LNCAP (cell line): ENCODE results near the gene PIP4P1.

ENCODE experiments used
- TF ChIP-seq, protein P1 (sequence below): fragments of 450-650 bp; IDR thresholded peaks from 2 replicates; pipeline ENCODE4 v1.5.1; 2017; ENCODE audit warnings: mild to moderate bottlenecking

Gene PIP4P1

DNA sequence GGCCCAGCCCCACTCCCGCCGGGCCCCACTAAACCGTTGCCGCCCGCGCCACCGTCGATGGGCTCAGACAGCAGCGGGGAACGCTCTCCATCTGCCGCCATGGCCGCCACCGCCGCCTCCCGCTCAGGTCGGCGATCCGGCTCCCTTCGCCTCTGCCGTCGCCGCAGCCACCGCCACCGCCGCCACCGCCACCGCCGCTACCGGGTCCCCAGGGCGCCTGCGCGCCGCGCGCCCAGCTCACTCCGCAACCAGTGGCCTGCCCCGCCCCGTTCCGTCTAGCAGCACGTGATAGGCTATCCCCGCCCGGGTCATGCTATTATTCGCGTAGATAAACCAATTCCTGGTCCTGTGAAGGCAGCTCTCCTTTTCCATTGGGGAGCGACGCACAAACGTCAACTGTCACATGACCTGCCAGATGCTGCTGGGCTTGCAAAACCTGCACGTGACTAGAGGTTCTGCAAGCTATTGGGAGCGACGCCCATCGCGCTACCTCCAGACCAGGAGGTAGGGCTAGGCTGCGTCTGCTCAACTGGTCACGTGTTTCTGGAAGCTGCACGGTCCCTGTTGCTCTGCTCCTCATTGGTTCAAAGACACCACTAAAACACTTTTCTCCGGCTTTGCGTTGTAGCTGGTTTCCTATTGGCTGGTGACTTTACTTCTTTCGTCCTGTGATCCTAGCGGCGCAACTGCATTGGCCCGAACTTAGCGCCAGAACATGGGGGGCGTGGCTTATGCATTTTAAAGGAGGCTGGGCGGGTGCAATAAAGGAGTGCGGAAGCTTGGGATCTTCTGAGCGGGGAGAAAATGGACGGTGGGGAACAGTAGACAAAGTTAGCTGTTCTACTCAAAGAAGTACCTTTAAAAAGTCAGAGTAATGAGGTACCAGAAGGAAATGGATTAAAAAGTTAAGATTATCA is at the start of gene PIP4P1:
Gene PIP4P1 (minus strand): TSS at position 210 of the 917 bp plus-strand sequence. CDS start 109 bp downstream, at position 101.
- TF ChIP-seq, protein P1, sequence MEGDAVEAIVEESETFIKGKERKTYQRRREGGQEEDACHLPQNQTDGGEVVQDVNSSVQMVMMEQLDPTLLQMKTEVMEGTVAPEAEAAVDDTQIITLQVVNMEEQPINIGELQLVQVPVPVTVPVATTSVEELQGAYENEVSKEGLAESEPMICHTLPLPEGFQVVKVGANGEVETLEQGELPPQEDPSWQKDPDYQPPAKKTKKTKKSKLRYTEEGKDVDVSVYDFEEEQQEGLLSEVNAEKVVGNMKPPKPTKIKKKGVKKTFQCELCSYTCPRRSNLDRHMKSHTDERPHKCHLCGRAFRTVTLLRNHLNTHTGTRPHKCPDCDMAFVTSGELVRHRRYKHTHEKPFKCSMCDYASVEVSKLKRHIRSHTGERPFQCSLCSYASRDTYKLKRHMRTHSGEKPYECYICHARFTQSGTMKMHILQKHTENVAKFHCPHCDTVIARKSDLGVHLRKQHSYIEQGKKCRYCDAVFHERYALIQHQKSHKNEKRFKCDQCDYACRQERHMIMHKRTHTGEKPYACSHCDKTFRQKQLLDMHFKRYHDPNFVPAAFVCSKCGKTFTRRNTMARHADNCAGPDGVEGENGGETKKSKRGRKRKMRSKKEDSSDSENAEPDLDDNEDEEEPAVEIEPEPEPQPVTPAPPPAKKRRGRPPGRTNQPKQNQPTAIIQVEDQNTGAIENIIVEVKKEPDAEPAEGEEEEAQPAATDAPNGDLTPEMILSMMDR, result no peak

- TF ChIP-seq, protein P1, result no peak
Observed at GRCh38 chr14:20508367-20508766, 47.1 kb upstream of the PIP4P1 start.

- TF ChIP-seq, protein P1, result no peak
Observed at GRCh38 chr14:20503898-20504297, 42.7 kb upstream of the PIP4P1 start.

DNA sequence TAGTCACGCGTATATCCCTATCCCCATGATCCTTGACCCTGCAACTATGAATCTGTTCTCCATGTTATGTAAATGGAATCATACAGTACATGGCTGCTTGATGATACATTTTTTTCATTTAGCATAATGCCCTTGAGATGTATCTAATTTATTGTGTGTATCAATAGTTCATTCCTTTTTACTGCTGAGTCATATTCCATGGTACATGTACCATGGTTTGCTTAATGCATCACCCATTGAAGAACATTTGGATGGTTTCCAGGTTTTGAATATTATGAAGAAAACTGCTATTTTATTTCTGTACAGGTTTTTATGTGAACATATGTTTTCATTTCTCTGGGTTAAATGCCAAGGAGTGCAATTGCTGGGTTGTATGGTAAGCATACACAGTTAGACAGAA is 40.1 kb upstream of the PIP4P1 start:
- TF ChIP-seq, protein P1, result no peak

DNA sequence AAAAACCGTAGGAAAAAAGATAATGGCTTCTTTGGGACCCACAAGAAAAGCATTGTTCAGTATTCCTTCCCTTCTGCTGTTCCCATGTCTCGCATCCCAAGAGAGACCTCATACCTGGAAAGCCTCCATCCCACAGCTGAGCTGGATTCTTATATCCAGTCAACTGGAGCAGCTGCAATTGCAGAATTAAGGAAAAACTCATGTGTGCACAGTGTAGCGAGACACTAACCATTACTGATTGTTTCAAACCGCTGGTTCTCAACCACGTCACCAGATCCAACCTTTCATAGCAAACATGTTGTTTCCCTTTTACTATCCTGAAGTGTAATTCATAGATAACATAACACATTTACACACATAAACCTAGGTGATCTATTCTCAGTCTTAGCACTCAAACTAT is 38.6 kb upstream of the PIP4P1 start:
- TF ChIP-seq, protein P1, result no peak

GRCh38 chr14:20499108-20499507 is 37.9 kb upstream of the PIP4P1 start:
- TF ChIP-seq, protein P1, result no peak

GRCh38 chr14:20498622-20499021 is 37.4 kb upstream of the PIP4P1 start:
- TF ChIP-seq, protein P1, result no peak
